Measurements from ENCODE around the gene SLC2A4.

GRCh38 chr17:7259555-7259889, 22.0 kb upstream of the SLC2A4 start:
- TF ChIP-seq ZNF274 (IDR thresholded peaks at IDR 0.05; ENCODE audit: low read depth, low read length) (no peak), SUZ12 (IDR thresholded peaks at IDR 0.05; ENCODE audit: extremely low read depth, insufficient read depth, insufficient read length) (no peak), YY1 (IDR thresholded peaks at IDR 0.05; ENCODE audit: insufficient read depth, insufficient read length) (no peak)
